Tibial nerve (tissue), 4 donors: Measurements from ENCODE around the gene SMARCA2.

Experiments used
- EP300 ChIP-seq, 2 donors: sonication (generic); formaldehyde crosslinking; IDR thresholded peaks; one replicate each; pipeline ENCODE4 v1.6.1; 2017; ENCODE audit warnings: antibody characterized with exemption in 2 of 2, mild to moderate bottlenecking in 1 of 2
- POLR2A ChIP-seq, 2 donors: fragments of 450-650 bp; IDR thresholded peaks; one replicate each; pipeline ENCODE4 v1.6.1; 2017; ENCODE audit warnings: antibody characterized with exemption in 2 of 2, mild to moderate bottlenecking in 2 of 2, moderate library complexity in 2 of 2
- TF ChIP-seq, protein P1 (sequence below), 5 experiments: fragments of 200-600 bp in 3 of 5; fragments of 450-650 bp in 2 of 5; sonication (generic) in 3 of 5; IDR thresholded peaks; one replicate each; pipeline ENCODE4 v1.5.1; 2016 to 2019; ENCODE audit warnings: antibody characterized with exemption in 5 of 5, mild to moderate bottlenecking in 3 of 5, moderate library complexity in 2 of 5

DNA sequence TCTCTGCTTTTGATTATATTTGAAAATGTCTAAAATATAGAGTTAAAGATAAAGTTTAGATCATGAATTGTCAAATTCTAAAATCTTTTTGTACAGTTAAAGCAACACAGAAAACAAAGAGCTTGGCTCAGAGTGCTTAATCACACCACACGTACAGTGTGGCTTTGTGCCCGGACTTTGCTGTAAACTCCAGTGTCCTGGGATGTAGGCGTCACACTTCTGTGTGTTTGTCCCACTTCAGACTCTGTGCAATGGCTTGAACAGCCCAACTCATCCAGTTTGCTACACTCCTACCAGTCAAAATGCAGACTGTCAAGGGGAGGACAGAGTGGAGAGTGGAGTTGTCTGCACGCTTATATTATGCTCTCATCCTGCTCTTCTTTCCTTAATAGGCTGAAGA lies 45.3 kb downstream of the SMARCA2 start:
- TF ChIP-seq, protein P1, sequence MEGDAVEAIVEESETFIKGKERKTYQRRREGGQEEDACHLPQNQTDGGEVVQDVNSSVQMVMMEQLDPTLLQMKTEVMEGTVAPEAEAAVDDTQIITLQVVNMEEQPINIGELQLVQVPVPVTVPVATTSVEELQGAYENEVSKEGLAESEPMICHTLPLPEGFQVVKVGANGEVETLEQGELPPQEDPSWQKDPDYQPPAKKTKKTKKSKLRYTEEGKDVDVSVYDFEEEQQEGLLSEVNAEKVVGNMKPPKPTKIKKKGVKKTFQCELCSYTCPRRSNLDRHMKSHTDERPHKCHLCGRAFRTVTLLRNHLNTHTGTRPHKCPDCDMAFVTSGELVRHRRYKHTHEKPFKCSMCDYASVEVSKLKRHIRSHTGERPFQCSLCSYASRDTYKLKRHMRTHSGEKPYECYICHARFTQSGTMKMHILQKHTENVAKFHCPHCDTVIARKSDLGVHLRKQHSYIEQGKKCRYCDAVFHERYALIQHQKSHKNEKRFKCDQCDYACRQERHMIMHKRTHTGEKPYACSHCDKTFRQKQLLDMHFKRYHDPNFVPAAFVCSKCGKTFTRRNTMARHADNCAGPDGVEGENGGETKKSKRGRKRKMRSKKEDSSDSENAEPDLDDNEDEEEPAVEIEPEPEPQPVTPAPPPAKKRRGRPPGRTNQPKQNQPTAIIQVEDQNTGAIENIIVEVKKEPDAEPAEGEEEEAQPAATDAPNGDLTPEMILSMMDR (IDR thresholded peaks at IDR 0.05): no peak
- TF ChIP-seq POLR2A (IDR thresholded peaks at IDR 0.05) (no peak), EP300 (IDR thresholded peaks at IDR 0.05) (no peak)
